B cell (primary cell): ENCODE measurements around the gene GTF2H4.

ENCODE experiments used
- EZH2 ChIP-seq: IDR thresholded peaks from 2 replicates; pipeline ENCODE4 v1.6.1; 2012; ENCODE audit warnings: borderline replicate concordance, low read depth, mild to moderate bottlenecking, moderate library complexity, low read length; ENCODE audit not compliant: insufficient read depth, poor library complexity, severe bottlenecking
- TF ChIP-seq, protein P1 (sequence below): fragments of 200-600 bp; IDR thresholded peaks from one replicate; pipeline ENCODE4 v1.8.0; 2022; ENCODE audit warnings: antibody characterized with exemption, mild to moderate bottlenecking

GRCh38 chr6:30947231-30947630, 39.2 kb downstream of the GTF2H4 start:
- TF ChIP-seq, protein P1, sequence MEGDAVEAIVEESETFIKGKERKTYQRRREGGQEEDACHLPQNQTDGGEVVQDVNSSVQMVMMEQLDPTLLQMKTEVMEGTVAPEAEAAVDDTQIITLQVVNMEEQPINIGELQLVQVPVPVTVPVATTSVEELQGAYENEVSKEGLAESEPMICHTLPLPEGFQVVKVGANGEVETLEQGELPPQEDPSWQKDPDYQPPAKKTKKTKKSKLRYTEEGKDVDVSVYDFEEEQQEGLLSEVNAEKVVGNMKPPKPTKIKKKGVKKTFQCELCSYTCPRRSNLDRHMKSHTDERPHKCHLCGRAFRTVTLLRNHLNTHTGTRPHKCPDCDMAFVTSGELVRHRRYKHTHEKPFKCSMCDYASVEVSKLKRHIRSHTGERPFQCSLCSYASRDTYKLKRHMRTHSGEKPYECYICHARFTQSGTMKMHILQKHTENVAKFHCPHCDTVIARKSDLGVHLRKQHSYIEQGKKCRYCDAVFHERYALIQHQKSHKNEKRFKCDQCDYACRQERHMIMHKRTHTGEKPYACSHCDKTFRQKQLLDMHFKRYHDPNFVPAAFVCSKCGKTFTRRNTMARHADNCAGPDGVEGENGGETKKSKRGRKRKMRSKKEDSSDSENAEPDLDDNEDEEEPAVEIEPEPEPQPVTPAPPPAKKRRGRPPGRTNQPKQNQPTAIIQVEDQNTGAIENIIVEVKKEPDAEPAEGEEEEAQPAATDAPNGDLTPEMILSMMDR = no peak
- no peak for TF ChIP-seq EZH2
